ENCODE measurements around the gene PTPRN2.

Gene PTPRN2

GRCh38 chr7:157884461-157885062 is 703.1 kb downstream of the PTPRN2 start:
- no peak for DNase-seq

- no peak for DNase-seq
These were observed 706.4 kb downstream of the PTPRN2 start for GRCh38 chr7:157881048-157881771.

- no peak for DNase-seq
These were observed 708.2 kb downstream of the PTPRN2 start for GRCh38 chr7:157879391-157879790.

- DNase-seq, result no peak
These were observed 710.1 kb downstream of the PTPRN2 start for GRCh38 chr7:157877298-157878090.

GRCh38 chr7:157876469-157877285 is 710.9 kb downstream of the PTPRN2 start:
- no peak for DNase-seq

GRCh38 chr7:157875230-157876179 is 712.1 kb downstream of the PTPRN2 start:
- DNase-seq, result peak; percentile 66

GRCh38 chr7:157874870-157875229 is 712.8 kb downstream of the PTPRN2 start:
- DNase-seq, result no peak

GRCh38 chr7:157874208-157874816 is 713.3 kb downstream of the PTPRN2 start:
- DNase-seq, result no peak

GRCh38 chr7:157873664-157874063 is 714.0 kb downstream of the PTPRN2 start:
- no peak for DNase-seq

- no peak for DNase-seq
These were observed 714.4 kb downstream of the PTPRN2 start for GRCh38 chr7:157873181-157873580.

- no peak for DNase-seq
These were observed 715.2 kb downstream of the PTPRN2 start for GRCh38 chr7:157872447-157872846.

- DNase-seq, result no peak
These were observed 715.9 kb downstream of the PTPRN2 start for GRCh38 chr7:157871681-157872080.

GRCh38 chr7:157870644-157871290 is 716.9 kb downstream of the PTPRN2 start:
- no peak for DNase-seq

GRCh38 chr7:157869793-157870192 is 717.8 kb downstream of the PTPRN2 start:
- DNase-seq, result no peak

- no peak for DNase-seq
These were observed 719.8 kb downstream of the PTPRN2 start for GRCh38 chr7:157867685-157868305.

GRCh38 chr7:157866336-157866924 is 721.2 kb downstream of the PTPRN2 start:
- DNase-seq, result no peak

- DNase-seq, result no peak
These were observed 722.1 kb downstream of the PTPRN2 start for GRCh38 chr7:157865351-157866165.

GRCh38 chr7:157864911-157865310 is 722.7 kb downstream of the PTPRN2 start:
- no peak for DNase-seq

All from stimulated activated CD4-positive, alpha-beta T cell treated with anti-CD3 and anti-CD28 coated beads, Interleukin-4, amount 100 ng/mL, for 1 hour (primary cell).